Putamen (tissue), 1 donor: Measurements from ENCODE around the gene DYSF.

Experiments
- DNase-seq: peaks from one replicate; pipeline ENCODE4 v3.0.0-alpha.2; 2016; ENCODE audit warnings: low spot score

DYSF gene

GRCh38 chr2:71603311-71603811 lies 150.0 kb downstream of the DYSF start:
- DNase-seq = no peak

GRCh38 chr2:71603851-71604725 lies 150.7 kb downstream of the DYSF start:
- DNase-seq = no peak

DNA sequence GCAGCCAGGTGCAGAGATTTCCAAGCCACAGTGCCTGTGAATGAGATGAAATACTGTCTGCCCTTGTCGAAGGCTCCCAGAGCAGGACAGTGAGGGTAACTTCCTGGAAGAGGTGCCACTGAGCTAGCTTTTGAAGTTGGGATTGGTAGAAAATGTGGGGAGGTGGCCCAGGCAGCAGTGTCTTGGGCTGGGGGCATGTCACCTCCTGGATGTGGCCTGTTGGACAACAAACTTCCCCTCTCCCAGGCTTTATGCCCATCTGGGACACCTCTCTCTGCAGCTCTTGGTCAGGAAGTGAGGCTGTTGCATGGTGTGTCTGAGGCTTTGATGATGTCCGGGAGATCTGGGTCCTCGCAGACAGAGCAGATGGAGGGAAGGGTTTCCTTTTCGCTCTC lies 151.4 kb downstream of the DYSF start:
- no peak for DNase-seq

DNA sequence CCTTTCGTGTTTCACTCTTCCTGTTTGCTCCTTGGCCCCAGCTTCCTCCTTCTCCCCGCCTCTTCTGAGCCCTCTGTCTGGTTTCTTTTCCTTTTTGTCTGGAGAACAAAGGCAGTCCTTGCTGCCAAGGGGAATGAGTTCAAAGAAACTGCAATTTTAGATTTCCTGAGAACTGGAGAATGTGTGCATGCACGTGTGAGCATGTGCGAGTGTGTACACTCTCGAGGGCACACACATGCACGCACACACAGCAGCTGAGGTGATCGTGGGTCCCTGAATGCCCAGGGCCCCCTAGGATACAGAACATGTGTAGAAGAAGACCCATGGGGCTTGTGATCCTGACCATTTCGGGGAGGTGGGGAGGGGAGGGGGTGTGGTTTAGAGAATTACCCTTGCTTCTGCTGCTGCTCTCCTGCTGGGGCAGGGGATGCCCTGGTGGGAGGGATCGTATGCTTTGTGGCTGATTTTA lies 151.8 kb downstream of the DYSF start:
- DNase-seq = no peak

- no peak for DNase-seq
Measured at GRCh38 chr2:71605781-71606241, 152.4 kb downstream of the DYSF start.

- DNase-seq = no peak
Measured at GRCh38 chr2:71606244-71606643, 152.9 kb downstream of the DYSF start.

GRCh38 chr2:71607151-71607889 lies 154.0 kb downstream of the DYSF start:
- DNase-seq = no peak

GRCh38 chr2:71608034-71608433 lies 154.7 kb downstream of the DYSF start:
- DNase-seq = no peak

DNA sequence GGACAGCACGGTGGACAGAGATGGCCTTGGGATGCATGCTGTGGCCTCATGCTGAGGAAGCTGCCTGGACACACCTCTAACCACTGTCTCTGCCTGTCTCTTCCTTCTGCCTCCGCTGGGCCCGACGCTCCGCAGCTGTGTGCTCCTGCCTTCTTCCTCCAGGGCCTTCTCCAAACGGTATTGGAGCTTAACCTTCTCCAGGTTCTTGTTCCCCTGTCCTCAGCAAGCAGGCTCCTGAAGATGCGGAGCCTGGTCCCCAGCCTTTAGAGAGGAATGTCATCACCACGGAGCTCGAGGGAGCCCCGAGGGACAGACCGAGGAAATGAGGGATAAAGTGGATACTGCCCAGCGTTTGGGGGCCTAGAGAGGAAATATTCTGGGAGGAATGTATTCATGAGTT lies 155.1 kb downstream of the DYSF start:
- no peak for DNase-seq

DNA sequence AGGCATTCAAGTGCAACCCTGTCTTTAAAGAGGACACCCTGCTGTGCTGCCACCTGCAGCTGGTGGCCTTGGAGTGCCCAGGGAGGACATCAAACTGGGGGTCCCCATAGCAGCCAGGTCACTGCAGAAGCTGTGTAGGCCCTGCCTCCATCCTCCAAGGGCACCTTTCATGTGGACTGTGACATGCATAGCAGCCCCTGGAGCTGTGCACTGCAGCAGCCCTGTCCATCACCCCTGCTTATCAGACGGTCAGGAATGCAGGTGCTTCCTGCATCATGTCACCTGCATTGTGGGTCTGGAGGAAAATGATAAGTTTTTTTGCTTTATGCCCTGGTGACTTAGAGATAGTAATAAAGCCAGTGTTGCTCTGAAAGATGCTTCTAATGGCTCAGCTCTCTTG lies 155.7 kb downstream of the DYSF start:
- no peak for DNase-seq

- no peak for DNase-seq
Measured at GRCh38 chr2:71609441-71609840, 156.1 kb downstream of the DYSF start.

- no peak for DNase-seq
Measured at GRCh38 chr2:71609958-71610357, 156.6 kb downstream of the DYSF start.

GRCh38 chr2:71610671-71611070 lies 157.3 kb downstream of the DYSF start:
- no peak for DNase-seq

GRCh38 chr2:71611247-71611646 lies 157.9 kb downstream of the DYSF start:
- DNase-seq = no peak

- DNase-seq = no peak
Measured at GRCh38 chr2:71611781-71612527, 158.6 kb downstream of the DYSF start.

DNA sequence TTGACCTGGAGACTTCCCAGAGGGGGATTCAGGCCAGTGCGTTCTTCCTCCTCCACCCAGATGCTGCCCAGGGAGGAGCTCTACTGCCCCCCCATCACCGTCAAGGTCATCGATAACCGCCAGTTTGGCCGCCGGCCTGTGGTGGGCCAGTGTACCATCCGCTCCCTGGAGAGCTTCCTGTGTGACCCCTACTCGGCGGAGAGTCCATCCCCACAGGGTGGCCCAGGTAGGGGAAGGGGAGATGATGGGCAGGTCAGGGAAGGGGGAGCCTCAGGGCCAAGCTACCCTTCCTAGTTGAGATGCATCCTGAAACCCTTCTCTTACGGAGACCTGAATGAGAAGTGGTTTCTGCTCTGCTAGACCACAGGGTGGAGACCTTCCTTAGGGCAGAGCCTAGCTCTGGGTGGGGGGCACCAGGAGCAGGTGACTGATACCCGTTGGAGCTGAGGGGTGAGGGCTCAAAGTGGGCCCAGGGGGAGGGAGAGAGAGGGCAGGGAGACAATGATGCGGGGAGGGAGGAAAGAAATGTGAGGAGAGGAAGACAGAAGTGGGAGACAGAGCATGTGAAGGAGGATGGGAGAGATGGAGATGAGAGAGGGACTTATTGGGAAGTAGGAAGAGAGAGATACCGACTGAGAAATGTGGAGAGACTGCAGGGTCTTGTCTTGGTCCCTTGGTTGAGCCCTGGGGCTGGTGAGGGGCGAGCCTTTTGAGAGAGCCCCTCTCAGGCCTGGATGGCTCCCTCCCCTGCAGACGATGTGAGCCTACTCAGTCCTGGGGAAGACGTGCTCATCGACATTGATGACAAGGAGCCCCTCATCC lies 159.4 kb downstream of the DYSF start:
- no peak for DNase-seq

- DNase-seq = no peak
Measured at GRCh38 chr2:71613403-71613952, 160.1 kb downstream of the DYSF start.

GRCh38 chr2:71613953-71614925 lies 160.9 kb downstream of the DYSF start:
- no peak for DNase-seq

GRCh38 chr2:71614976-71615766 lies 161.8 kb downstream of the DYSF start:
- peak; percentile 68 for DNase-seq
